SKM-1 (cell line): ENCODE data around the gene ZNF835.
"Not testable (repeated sequence)": the region's sequence is repeated elsewhere in the genome, so short reads cannot be mapped to it uniquely, and the experiment has no call there.

Source experiments
- DNase-seq: peaks from one replicate; lab custom pipeline; 2025; ENCODE audit not compliant: unreplicated experiment; lab: John Stamatoyannopoulos, UW

ZNF835 gene

GRCh38 chr19:56671613-56671994 lies at the start of gene ZNF835:
ZNF835 (minus strand) TSS chr19:56671757; CDS start chr19:56665198, 6,559 bp downstream.
- no peak for DNase-seq

GRCh38 chr19:56720281-56720680 lies 48.7 kb upstream of the ZNF835 start:
- DNase-seq: no peak

GRCh38 chr19:56718231-56718630 lies 46.7 kb upstream of the ZNF835 start:
- DNase-seq: no peak

- DNase-seq: no peak
Observed at GRCh38 chr19:56712611-56713276, 41.2 kb upstream of the ZNF835 start.

- no peak for DNase-seq
Observed at GRCh38 chr19:56710437-56710836, 38.9 kb upstream of the ZNF835 start.

- no peak for DNase-seq
Observed at GRCh38 chr19:56707821-56708220, 36.3 kb upstream of the ZNF835 start.

- no peak for DNase-seq
Observed at GRCh38 chr19:56705939-56706338, 34.4 kb upstream of the ZNF835 start.

- no peak for DNase-seq
Observed at GRCh38 chr19:56701895-56702294, 30.3 kb upstream of the ZNF835 start.

GRCh38 chr19:56699552-56699951 lies 28.0 kb upstream of the ZNF835 start:
- no peak for DNase-seq

- DNase-seq: no peak
Observed at GRCh38 chr19:56692206-56692895, 20.8 kb upstream of the ZNF835 start.

GRCh38 chr19:56690670-56691069 lies 19.1 kb upstream of the ZNF835 start:
- DNase-seq: no peak

- no peak for DNase-seq
Observed at GRCh38 chr19:56689198-56689597, 17.6 kb upstream of the ZNF835 start.

- DNase-seq: no peak
Observed at GRCh38 chr19:56687031-56687430, 15.5 kb upstream of the ZNF835 start.

GRCh38 chr19:56683116-56683515 lies 11.6 kb upstream of the ZNF835 start:
- no peak for DNase-seq

GRCh38 chr19:56681702-56682101 lies 10.1 kb upstream of the ZNF835 start:
- no peak for DNase-seq

GRCh38 chr19:56678205-56678604 lies 6.6 kb upstream of the ZNF835 start:
- no peak for DNase-seq

GRCh38 chr19:56672610-56673009 lies 1.1 kb upstream of the ZNF835 start:
- DNase-seq: not testable (repeated sequence)

- no peak for DNase-seq
Observed at GRCh38 chr19:56670961-56671612, 470 bp downstream of the ZNF835 start.

- no peak for DNase-seq
Observed at GRCh38 chr19:56670401-56670960, 1.1 kb downstream of the ZNF835 start.

GRCh38 chr19:56668676-56669075 lies 2.9 kb downstream of the ZNF835 start:
- DNase-seq: no peak

- no peak for DNase-seq
Observed at GRCh38 chr19:56667311-56667870, 4.2 kb downstream of the ZNF835 start.

- no peak for DNase-seq
Observed at GRCh38 chr19:56664511-56664910, 7.0 kb downstream of the ZNF835 start.
